Measurements from ENCODE around the gene CIAO2A. TPM values are rescaled to one million over a fixed set of nuclear protein-coding genes. Genes with fewer than 3 reads are reported as not detected.
A peak's percentile ranks its signal among the peaks of the same experiment; 100 is the strongest.

CIAO2A gene
- total RNA-seq, 1 donor from 2014 or later, result 53.4 TPM

DNA sequence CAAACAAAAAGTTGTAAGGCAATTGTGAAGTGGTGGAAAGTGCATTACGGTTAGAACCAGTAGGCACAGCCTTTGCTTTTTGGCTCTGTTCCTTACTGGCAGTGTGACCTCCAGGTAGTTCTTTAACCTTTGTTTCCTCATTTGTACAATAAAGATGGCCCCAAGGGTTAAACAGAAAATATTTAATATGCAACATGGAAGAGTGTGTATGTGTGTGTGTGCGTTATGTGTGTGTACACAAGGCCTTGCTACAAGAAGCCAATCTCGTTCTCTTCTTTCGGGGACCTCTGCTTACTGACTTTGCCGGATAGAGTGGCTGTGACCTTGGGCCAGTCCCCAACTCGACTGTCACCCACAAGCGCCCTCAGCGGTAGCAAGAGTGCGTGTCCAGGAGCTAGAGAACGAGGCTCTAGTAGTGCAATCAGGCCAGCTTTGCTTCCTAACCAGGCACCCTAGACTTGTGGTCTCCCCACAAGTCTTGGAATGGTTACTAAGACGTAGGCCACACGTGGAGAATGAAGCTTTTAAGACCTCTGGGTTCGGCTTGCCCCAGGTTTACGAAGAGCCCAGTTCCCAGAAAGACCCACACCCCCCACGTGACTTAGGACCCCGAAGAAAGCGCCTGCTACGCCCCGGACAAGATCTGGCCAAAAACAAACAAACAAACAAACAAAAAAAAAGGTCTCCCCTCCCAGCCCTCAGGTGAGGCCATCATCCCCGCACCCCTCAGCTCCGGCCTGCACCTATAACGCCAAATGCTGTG lies 593 bp downstream of the CIAO2A start:
- TF ChIP-seq, protein P1, sequence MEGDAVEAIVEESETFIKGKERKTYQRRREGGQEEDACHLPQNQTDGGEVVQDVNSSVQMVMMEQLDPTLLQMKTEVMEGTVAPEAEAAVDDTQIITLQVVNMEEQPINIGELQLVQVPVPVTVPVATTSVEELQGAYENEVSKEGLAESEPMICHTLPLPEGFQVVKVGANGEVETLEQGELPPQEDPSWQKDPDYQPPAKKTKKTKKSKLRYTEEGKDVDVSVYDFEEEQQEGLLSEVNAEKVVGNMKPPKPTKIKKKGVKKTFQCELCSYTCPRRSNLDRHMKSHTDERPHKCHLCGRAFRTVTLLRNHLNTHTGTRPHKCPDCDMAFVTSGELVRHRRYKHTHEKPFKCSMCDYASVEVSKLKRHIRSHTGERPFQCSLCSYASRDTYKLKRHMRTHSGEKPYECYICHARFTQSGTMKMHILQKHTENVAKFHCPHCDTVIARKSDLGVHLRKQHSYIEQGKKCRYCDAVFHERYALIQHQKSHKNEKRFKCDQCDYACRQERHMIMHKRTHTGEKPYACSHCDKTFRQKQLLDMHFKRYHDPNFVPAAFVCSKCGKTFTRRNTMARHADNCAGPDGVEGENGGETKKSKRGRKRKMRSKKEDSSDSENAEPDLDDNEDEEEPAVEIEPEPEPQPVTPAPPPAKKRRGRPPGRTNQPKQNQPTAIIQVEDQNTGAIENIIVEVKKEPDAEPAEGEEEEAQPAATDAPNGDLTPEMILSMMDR (IDR thresholded peaks at IDR 0.05; ENCODE audit: insufficient read depth, low read depth, low read length), result no peak
- no peak for TF ChIP-seq EZH2 (IDR thresholded peaks at IDR 0.05; ENCODE audit: insufficient read depth, low read length)
- peak overlapping the region; percentile 87 for H3K4me2 ChIP-seq (ENCODE audit: low read length)
- peaks cover 26% of the 10 kb centered on the region for H3K4me1 ChIP-seq (ENCODE audit: insufficient read depth, low read length)
- H3K27ac ChIP-seq (ENCODE audit: low read depth, low read length), result peak overlapping the region; percentile 89
- Mint-ChIP-seq H3K4me1 (ENCODE audit: low read depth, unreplicated experiment) (peaks cover 17% of the 10 kb centered on the region), H3K4me3 (ENCODE audit: unreplicated experiment) (peak overlapping the region; percentile 95), H3K27me3 (ENCODE audit: low read depth, unreplicated experiment) (no peaks in the 10 kb centered on the region), H3K36me3 (ENCODE audit: low read depth, unreplicated experiment) (peaks cover 3% of the 10 kb centered on the region), H3K9me3 (ENCODE audit: unreplicated experiment) (no peaks in the 10 kb centered on the region), H3K27ac (ENCODE audit: unreplicated experiment) (peak overlapping the region; percentile 99)
- peaks cover 7% of the 10 kb centered on the region for H3K36me3 ChIP-seq (ENCODE audit: insufficient read depth, low read length)
- H3K9ac ChIP-seq (ENCODE audit: low read length), result peak overlapping the region; percentile 87
- FAIRE-seq (no peak), DNase-seq (ENCODE audit: low read depth) (peak; percentile 74)
- no peaks in the 10 kb centered on the region for H3K27me3 ChIP-seq (ENCODE audit: insufficient read depth, low read length)
- H3K79me2 ChIP-seq (ENCODE audit: insufficient read depth, low read length), result peaks cover 68% of the 10 kb centered on the region
- H3K4me3 ChIP-seq (ENCODE audit: insufficient read depth, low read depth, low read length), result peak overlapping the region; percentile 73
- peaks cover 26% of the 10 kb centered on the region for H4K20me1 ChIP-seq (ENCODE audit: insufficient read depth, low read length)
- no peaks in the 10 kb centered on the region for H3K9me3 ChIP-seq (ENCODE audit: insufficient read depth, low read depth, low read length)
- H2AFZ ChIP-seq (ENCODE audit: low read depth, low read length), result peak overlapping the region; percentile 91

- H3K9ac ChIP-seq (ENCODE audit: low read length), result no peak overlapping the region
- no peak for FAIRE-seq
- no peak for DNase-seq (ENCODE audit: low read depth)
These were observed 1.4 kb downstream of the CIAO2A start for GRCh38 chr15:64092075-64092820.

More at GRCh38 chr15:64092075-64092820, 1.4 kb downstream of the CIAO2A start:
- no peaks in the 10 kb centered on the region for H3K9me3 Mint-ChIP-seq (ENCODE audit: unreplicated experiment)
- H3K4me2 ChIP-seq (ENCODE audit: low read length), result peak overlapping the region; percentile 87
- no peaks in the 10 kb centered on the region for H3K27me3 ChIP-seq (ENCODE audit: insufficient read depth, low read length)
- H3K36me3 ChIP-seq (ENCODE audit: insufficient read depth, low read length), result peaks cover 12% of the 10 kb centered on the region
- H3K9me3 ChIP-seq (ENCODE audit: insufficient read depth, low read depth, low read length), result no peaks in the 10 kb centered on the region
- H2AFZ ChIP-seq (ENCODE audit: low read depth, low read length), result no peak overlapping the region
- H3K27ac ChIP-seq (ENCODE audit: low read depth, low read length), result no peak overlapping the region
- peaks cover 6% of the 10 kb centered on the region for H3K36me3 Mint-ChIP-seq (ENCODE audit: low read depth, unreplicated experiment)
- peak overlapping the region; percentile 67 for H3K27ac Mint-ChIP-seq (ENCODE audit: unreplicated experiment)
- H3K4me1 Mint-ChIP-seq (ENCODE audit: low read depth, unreplicated experiment), result peaks cover 15% of the 10 kb centered on the region
- H3K4me3 ChIP-seq (ENCODE audit: insufficient read depth, low read depth, low read length), result peak overlapping the region; percentile 73
- peaks cover 60% of the 10 kb centered on the region for H3K79me2 ChIP-seq (ENCODE audit: insufficient read depth, low read length)
- no peaks in the 10 kb centered on the region for H3K27me3 Mint-ChIP-seq (ENCODE audit: low read depth, unreplicated experiment)
- H3K4me1 ChIP-seq (ENCODE audit: insufficient read depth, low read length), result peaks cover 18% of the 10 kb centered on the region
- TF ChIP-seq, protein P1 (IDR thresholded peaks at IDR 0.05; ENCODE audit: insufficient read depth, low read depth, low read length), result no peak
- TF ChIP-seq EZH2 (IDR thresholded peaks at IDR 0.05; ENCODE audit: insufficient read depth, low read length), result no peak
- H4K20me1 ChIP-seq (ENCODE audit: insufficient read depth, low read length), result peaks cover 18% of the 10 kb centered on the region
- H3K4me3 Mint-ChIP-seq (ENCODE audit: unreplicated experiment), result peak overlapping the region; percentile 95
